Pons (tissue), 1 donor: ENCODE results near the gene ADCY5.

Experiments used
- DNase-seq: peaks from one replicate; pipeline ENCODE4 v3.0.0-alpha.2; 2016; ENCODE audit warnings: low spot score

The ADCY5 gene

DNA sequence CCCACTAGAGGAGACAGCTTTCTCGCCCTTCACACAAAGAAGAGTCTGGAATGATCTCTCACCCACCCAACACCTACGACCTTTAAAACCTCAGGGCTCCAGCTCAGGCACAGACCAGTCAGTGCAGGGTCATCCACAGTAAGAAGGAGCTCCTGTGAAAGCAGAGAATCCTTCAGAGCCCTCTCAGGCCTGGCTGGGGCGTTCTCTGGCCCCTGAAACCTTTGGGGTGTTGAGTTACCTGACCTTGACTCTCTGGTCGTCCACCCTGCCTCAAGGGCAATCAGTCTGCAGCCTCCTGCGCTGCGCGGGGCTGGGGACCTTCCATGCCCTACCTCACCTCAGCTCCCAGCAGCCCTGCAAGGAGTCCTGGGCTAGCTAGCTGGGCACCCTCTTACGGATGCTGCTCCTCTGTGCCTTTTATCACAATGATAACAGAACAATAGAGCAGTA lies 106.2 kb downstream of the ADCY5 start:
- no peak for DNase-seq

DNA sequence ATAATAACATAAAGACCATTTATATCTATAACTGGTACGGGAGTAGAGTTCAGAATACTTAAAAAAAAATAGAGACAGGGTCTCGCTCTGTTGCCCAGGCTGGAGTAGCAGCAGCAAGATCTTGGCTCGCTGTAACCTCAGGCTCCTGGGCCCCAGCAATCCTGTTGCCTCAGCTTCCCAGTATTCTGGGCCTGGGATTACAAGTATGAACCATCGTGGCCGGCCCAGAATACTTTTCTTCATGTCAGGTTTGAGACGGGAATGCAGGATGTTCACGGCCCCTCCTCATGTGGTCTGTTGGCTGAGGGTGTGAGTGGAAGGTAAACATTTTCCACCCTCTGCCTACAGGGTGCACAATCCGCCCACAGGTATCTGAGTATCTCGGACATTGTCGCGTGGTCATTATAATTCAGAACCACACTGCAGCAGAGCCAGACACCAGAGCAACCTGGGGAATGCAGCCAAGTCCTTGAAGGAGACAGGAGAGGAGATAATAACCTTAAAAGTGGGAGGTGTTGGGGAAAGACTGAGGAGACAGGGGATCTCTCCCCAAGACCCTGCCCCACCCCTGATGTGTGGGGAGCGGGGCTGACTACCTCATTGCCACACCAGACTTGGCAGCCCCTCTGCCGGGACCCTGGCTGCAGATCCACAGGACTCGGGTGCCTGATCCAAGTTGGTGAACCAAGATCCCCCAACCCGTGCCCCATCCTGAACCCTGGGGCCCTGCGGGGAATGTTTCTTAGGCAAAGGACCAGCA lies 106.8 kb downstream of the ADCY5 start:
- DNase-seq = no peak

DNA sequence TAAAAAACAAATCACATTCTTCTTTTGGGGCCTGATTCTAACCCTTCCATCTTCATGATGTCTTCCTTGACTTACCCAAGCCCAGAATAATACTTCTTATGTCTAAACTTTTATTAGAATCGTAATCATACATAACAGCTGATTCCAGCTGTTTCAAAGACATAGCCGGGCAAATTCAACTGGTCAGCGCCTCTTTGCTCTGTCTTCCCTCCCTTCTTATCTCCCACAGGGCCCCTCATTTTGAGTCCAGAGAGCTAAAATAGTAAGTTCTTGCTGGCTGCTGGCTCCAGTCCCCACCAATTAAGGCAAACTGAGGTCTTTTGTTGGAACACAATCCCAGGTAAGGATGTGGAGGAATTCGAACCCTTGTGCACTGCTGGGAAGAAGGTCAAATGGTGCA lies 108.6 kb downstream of the ADCY5 start:
- DNase-seq = no peak

DNA sequence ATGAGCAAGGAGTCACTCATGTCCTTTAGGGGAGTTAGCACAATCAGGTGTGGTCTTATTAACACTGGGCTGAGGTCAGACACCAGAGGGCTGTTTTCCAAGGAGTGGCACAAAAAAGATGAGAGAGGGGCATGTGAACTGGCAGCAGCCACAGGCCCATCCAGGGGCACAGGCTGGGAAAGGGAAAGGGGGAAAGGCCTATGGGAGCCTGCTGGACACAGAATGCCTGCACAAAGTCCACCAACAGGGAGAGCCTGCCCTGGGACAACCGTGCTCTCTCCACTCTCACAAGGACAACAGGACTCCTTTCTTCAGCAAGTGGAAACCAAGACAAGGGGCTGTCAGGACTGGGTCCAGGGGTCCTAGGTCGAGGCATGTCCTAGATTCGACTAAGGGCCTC lies 109.6 kb downstream of the ADCY5 start:
- no peak for DNase-seq

- DNase-seq = no peak
Observed at GRCh38 chr3:123338620-123339061, 110.2 kb downstream of the ADCY5 start.

- no peak for DNase-seq
Observed at GRCh38 chr3:123337948-123338619, 110.8 kb downstream of the ADCY5 start.

DNA sequence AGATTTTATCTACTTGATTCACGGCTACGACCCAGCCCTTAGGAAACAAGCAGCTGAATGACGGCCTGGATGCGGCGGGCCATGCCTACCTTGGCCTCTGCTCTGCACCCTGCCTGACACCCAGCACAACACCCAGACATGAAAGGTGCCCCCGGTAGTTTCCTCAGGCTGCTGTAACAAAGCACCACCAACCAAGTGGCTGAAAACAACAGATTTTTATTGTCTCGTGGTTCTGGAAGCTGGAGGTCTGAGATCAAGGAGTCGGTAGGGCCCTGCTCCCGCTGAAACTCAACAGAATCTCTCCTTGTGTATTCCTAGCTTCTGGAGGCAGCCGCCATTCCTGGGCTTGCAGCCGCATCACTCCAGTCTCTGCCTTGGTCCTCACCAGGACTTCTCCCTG lies 111.7 kb downstream of the ADCY5 start:
- no peak for DNase-seq

- no peak for DNase-seq
Observed at GRCh38 chr3:123336441-123336851, 112.4 kb downstream of the ADCY5 start.

DNA sequence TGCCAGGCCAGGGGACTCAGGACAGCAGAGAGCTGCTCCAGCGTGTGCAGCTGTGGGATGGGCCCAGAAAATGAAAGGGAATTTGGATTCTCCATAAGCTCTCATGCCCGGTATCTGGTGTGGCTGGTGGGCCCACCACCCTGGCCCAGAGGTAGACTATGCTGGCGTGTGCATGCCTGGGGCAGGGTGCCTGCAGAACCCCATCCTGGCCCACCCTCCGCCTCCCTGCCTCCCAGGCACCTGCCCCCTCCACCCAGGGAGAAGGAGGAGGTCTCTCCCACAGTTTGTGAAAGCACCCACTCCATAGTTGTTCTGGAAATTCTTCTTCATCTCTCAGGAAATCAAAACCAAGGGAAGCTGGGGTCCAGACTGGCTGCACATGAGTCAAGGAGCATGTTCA lies 112.9 kb downstream of the ADCY5 start:
- no peak for DNase-seq

- no peak for DNase-seq
Observed at GRCh38 chr3:123335007-123335670, 113.8 kb downstream of the ADCY5 start.

DNA sequence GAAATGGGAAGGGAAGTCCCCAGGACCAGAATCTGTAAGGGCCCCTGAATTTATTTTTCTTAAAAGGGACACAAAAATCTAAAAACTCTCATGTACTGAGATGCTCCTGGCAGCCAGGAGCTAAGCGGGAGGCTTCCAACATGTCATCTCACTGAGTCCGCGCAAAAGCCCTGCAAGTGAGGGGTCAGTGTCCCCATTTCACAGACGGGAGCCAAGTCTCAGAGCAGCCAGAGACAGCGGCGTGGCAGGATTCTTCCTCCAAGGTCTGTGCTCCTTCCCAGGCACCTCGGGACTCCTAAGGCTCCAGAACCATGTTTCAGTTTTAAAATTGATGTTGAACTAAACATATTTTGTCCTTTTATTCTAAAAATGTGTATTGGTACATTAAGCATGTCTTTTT lies 114.8 kb downstream of the ADCY5 start:
- no peak for DNase-seq

GRCh38 chr3:123333401-123333800 lies 115.5 kb downstream of the ADCY5 start:
- no peak for DNase-seq

DNA sequence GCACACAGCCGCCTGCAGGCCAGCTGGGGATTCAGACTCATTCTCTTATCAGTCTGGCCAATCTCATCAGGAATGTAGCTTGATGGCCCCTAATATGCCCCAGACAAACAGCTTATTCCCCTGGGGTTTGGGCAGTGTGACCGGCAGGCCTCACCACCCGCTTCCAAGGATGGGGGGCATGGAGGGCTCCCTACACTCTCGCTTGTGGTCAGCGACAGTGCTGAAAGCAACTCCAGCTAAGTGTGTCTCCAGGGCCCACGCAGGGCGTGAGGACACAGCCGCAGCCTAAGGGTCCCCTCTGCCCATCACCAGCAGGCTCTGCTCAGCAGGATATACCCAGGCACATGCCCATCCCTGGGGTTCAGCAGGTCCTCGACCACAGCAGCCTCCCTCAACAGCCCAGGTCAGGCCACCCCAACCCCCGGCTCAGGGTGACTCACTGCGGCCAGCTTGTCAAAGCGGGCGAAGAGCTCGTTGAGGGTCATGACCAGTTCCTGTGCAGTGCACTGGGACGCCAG lies 116.7 kb downstream of the ADCY5 start:
- DNase-seq = no peak

GRCh38 chr3:123331651-123332050 lies 117.2 kb downstream of the ADCY5 start:
- no peak for DNase-seq

- DNase-seq = no peak
Observed at GRCh38 chr3:123331006-123331405, 117.9 kb downstream of the ADCY5 start.

GRCh38 chr3:123330441-123330991 lies 118.4 kb downstream of the ADCY5 start:
- no peak for DNase-seq

GRCh38 chr3:123329636-123330340 lies 119.1 kb downstream of the ADCY5 start:
- no peak for DNase-seq

DNA sequence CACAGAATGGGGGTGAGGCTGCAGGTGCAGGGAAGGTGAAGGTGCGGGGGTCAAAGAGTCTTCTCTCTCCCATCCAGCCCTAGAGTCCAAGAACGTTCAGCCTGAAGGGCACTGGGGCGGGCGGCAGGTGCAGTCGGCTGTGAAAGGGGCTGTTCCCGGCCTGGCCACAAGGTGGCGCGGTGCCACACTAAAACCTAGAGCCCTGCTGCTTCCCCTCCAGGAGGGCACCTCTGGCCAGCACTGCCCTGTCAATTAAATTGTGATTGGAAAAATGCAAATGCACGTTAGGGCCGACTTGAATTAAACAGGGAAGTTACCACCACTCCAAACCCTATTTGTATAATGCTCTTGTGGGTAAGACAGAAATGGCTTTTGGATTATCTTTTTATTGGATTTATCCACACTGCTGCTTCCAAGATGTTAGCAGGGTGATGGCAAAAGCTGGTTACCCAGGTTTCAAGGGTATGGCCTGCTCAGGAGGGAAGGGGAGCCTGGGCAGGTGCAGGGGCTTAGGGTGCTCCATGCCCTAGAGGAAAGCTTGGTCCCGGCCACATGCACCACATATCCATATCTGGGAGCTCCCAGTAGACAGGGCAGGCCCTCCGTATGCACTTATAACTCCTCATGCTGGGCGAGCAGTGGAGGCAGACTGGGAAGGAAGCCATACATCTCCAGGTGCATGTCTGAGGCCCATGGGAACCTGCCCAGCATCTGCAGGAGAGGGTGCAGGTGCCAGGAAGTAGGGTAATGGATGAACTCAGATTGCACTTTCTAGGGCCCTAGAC lies 119.8 kb downstream of the ADCY5 start:
- DNase-seq = peak; percentile 56

GRCh38 chr3:123327956-123328850 lies 120.7 kb downstream of the ADCY5 start:
- no peak for DNase-seq

DNA sequence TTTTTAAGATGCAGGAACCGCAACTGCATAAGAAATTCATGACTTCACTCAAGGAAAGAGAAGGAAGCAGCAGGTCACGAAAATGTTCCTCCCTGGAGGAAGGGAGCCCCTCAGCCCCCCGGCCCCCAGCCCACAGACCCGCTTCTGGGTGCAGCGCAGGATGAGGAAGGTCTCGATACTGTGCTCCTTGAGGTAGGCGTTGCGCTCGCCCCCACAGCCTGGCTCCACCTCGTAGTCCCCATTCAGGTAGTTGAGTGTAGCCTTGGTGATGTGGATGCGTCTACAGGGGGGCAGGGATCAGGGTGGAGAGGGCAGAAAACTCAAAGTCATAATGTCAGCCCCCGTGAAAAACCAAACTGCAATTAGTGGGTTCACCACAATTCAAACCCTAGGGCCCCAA lies 121.4 kb downstream of the ADCY5 start:
- no peak for DNase-seq
